Measurements from ENCODE around the gene IRF9.

- TF ChIP-seq CTCF (conservative IDR thresholded peaks at IDR 0.05; ENCODE audit: low read depth in 2 of 2) (no peak), REST (IDR thresholded peaks at IDR 0.05; ENCODE audit: unreplicated experiment) (no peak), POLR2AphosphoS5 (IDR thresholded peaks at IDR 0.05; ENCODE audit: low read depth) (no peak), EZH2 (IDR thresholded peaks at IDR 0.05; ENCODE audit: low read depth, unreplicated experiment) (no peak), ETS1 (IDR thresholded peaks at IDR 0.05) (no peak), STAT1 (IDR thresholded peaks at IDR 0.05; ENCODE audit: unreplicated experiment) (no peak), NANOG (IDR thresholded peaks at IDR 0.05; ENCODE audit: borderline replicate concordance) (no peak), CREB1 (CRISPR knock-in tag; IDR thresholded peaks at IDR 0.05; ENCODE audit: low read depth) (no peak), EZH2phosphoT487 (IDR thresholded peaks at IDR 0.05; ENCODE audit: unreplicated experiment) (no peak), ZNF114 (CRISPR knock-in tag; IDR thresholded peaks at IDR 0.05) (no peak), JUNB (IDR thresholded peaks at IDR 0.05; ENCODE audit: unreplicated experiment) (no peak), ZNF331 (CRISPR knock-in tag; IDR thresholded peaks at IDR 0.05; ENCODE audit: low read depth) (no peak)
Measured at GRCh38 chr14:24179294-24179960, 18.4 kb downstream of the IRF9 start.

Measured in GM23338 (cell line).